HG03457 (cell line): ENCODE measurements around the gene JPH2.

Experiments used
- ATAC-seq: cut with Tn5 transposase; IDR thresholded peaks from one replicate; pipeline ENCODE4 v1.9.1; 2021; ENCODE audit warnings: moderate number of reproducible peaks; ENCODE audit not compliant: unreplicated experiment

JPH2 gene

DNA sequence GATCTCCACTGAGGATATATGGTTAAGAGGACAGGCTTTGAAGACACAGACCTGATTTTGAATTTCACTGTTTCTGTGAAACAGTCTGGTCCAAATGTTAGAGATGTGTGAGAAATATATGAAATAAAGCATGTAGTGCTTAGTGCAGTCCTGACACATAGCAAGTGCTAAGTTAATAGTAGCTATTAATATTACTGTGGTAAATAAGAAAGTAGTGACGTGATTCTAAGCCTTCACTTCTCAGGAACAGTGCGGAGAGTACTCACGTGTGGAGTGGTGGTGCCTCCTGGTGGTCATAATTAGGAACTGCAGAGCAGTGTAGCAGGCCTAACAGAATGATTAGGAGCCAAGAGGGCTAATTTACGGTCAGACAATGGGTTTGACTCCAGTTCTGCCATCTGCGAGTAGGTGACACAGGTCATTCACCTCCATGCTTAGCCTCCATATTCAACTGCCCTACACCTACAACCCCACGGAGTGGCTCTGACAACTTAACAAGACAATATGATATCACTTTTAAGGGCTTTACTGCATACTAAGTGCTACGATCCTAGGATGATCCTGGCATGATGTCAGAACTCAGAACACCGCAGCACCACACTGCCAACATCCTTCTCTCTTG, 106.2 kb downstream of the JPH2 start:
- ATAC-seq = no peak

DNA sequence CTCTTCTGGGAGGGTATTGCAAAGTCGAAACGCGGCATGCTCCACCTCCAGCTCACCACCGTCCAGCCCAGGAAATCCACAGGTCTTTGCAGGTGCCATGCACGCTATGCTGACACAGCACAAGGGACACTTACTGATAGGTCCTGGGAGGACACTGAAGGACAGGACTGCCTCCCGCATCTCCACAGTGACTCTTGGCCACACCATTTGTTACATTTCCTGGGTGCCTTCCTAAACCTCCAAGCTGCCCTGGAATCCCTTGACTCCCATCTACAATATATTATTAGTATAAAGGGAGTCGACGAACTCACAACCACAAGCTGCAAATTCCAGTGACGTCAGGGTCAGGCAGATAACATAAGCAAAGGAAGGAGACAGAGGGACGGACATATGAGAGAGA, 106.9 kb downstream of the JPH2 start:
- ATAC-seq = no peak

DNA sequence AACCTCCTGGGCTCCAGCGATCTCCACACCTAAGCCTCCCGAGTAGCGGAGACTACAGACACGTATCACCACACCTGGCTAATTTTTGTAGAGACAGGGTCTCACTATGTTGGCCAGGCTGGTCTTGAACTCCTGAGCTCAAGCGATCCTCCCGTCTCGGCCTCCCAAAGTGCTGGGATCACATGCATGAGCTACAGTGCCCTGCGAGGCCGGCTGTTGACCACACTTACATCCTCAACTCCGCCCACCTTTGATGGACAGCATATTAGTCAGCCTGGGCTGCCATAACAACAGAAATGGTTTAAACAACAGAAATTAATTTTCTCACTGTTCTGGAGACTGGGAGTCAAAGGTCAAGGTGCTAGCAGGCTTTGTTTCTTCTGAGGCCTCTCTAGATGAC, 107.7 kb downstream of the JPH2 start:
- ATAC-seq = no peak

DNA sequence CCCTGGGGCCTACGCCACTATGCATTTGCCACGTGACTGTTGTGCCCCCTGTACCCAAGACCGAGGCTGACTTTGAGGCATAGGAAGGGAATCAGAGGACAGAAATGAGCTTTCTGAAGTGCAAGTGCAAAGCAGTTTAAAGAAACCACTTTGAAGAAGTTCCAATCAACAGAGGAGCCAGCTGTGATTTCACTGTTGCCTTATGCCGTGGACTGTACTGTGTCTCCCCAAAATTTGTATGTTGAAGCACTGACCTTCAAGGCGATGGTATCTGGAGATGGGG, 111.1 kb downstream of the JPH2 start:
- ATAC-seq = no peak

DNA sequence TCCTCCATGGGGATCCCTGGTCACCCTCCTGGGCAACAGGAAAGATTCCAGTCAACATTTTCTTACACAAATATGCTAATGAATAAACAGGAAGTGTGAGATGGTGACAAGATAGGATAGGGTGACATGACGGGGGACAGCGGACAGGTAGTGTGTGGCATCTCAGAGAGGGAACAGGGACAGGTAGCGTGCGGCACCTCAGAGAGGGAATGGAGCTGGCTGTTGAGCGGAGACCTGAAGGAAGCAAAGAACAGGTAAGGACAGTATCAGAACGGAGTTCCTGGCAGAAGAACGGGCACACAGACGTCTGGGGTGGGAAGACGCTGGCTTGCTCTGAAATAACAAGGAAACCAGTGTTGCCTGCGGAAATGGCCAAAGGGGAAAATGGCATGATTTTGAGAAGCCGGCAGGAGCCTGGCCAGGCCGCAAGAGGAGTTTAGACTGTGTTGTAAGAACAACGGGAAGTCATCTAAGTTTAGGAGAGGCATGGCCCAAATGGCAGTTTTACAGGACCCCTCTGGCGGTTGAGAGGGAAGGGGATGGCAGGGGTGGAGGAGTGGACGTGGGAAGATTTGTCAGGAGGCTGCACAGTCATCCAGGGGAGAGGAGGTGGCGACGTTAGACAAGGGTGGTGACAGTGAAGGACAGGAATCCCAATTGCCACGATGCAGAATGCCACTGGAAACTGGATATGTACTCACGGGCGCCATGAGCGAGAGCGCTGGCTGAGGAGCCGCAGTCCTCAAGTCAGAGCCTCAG, 111.6 kb downstream of the JPH2 start:
- no peak for ATAC-seq

DNA sequence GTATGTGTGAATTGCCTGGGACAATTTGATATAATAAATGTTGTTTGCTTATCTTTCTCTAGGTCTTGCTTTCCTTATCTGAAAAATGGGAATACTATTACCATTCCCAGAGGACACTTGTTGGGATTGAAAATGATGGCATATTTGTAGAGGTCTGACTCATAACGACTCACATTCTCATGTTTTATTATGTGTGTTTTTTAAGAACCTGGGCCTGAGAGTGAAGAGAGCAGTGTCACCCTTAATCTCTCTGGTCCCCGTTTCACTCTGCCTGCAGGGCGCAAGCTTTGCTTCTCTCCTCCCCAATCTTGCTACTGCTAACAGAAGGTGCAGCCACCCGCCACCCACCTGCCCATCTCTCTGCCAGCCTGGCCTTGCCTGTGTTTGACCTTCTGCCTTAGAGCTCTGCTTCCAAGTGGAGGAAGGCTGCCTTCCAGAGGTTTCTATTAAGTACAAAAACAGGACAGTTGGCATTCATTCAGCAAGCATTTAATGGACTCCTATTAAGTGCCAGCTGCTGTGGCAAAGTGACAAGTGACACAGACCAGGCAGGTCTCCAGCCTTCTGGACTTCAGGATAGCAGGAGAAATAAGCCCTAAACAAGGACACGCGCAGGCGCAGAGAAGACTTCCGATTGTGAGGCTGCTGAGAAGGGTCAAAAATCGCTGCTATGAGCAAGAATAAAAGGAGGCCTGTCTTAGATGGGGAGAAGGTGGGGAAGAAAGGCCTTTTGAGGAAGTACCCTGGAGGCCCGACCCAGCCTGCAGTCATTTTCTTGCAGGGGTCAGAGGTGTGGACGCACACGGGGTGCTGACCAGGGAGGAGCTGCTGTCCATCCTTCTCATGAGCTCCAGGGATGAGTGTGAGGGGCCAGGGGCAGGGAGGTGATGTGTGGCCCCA, 112.5 kb downstream of the JPH2 start:
- no peak for ATAC-seq

DNA sequence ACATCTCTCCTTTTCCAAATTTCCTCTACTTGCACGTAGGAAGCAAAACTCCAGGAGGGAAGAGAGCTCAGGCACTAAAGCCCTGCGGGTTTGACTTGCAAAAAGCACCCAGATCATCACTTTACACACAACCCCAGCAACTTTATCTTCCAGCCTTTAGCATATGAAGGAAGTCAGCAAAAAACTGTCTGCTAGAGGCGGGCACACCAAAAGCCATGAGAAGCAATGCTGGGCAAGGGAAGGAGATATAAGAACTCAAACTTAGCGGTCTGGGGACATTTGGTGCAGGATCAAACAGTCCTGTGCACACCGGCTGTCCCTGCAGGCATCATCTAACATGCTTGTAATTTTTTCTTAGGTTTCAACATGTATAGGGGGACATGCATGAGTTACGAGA, 113.3 kb downstream of the JPH2 start:
- no peak for ATAC-seq

DNA sequence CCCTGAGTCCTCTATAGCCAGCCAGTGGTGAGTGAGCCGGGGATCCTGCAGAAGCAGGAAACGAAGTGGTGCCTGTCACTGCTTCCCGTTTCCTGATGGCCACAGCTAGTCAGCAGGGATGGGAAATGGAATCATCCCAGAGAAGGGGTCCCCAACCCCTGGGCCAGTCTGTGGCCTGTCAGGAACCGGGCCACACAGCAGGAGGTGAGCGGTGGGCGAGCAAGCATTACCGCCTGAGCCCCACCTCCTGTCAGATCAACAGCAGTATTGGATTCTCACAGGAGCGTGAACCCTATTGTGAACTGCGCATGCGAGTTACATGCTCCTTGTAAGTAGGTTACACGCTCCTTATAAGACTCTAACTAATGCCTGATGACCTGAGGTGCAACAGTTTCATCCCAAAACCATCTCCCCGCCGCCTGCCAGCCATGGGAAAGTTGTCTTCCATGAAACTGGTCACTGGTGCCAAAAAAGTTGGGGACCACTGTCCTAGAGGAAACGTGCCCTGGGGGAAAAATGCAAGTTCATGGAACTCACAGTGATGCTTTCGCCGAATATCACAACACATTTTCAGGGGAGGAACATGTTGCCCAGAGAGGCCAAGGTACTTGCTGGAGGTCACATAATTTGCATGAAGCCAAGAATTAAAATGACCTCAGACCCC, 113.8 kb downstream of the JPH2 start:
- ATAC-seq = no peak

DNA sequence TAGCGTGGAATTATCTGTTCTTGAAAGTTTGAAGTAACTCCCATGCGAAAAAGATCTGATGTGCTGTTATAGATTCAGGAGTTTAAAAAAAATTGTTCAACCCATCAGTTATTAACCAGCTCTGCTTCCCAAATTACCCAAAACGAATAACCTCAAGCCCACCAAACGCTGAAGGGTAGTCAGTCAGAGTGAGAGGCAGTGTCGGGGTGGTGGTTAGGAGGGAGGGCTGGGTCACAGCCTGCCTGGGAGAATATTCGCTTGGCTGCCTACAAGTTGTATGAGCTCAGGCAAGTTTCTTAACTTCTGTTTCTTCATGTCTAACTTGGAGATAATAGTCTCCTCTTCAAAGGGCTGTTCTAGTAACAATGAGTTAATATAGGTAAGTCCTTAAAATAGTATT, 114.6 kb downstream of the JPH2 start:
- no peak for ATAC-seq

DNA sequence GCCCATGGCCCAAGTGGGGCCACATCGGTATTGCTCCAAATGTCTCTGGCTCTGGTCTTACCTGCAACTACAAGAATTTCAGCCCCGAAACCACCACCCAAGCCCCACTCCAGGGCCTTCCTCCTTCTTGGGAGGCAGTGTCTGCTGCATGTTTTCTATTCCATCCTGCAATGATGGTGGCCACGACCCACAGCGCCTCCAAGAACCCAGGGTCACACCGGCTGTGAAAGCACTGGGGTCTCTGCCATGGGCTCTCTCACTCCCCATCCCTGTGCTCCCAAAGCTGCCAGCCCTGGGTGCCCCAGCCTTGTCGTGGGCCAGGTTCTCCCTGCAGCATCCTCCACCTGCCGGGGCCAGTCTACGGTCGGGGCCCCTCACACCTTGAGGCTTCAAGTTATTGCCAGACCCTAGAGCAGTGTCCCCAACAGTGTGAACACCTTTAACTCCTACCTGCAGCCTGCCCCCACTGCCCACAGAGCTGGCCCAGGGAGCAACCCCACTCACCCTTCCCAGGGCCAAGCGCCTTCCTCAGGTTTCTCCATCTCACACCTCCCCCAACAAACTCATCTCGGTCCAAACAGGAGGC, 115.4 kb downstream of the JPH2 start:
- no peak for ATAC-seq

DNA sequence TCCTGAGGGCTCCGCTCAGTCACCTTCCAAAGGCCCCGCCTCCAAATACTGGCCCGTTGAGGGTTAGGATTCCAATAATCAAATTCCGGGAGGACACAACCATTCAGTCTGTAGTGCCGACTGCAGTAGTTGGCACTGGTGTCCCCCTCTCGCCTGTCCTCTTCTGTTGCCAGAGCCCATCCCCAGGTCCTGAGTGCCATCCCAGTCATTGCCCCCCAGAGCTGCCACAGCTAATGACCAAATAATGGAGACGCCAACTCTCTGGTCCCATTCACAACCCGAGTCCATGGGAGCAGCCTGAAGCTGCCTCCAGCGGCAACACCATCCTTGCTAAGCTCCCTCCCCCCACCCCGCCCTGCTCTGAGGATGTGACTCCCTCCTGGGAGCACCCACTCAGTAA, 115.9 kb downstream of the JPH2 start:
- no peak for ATAC-seq

DNA sequence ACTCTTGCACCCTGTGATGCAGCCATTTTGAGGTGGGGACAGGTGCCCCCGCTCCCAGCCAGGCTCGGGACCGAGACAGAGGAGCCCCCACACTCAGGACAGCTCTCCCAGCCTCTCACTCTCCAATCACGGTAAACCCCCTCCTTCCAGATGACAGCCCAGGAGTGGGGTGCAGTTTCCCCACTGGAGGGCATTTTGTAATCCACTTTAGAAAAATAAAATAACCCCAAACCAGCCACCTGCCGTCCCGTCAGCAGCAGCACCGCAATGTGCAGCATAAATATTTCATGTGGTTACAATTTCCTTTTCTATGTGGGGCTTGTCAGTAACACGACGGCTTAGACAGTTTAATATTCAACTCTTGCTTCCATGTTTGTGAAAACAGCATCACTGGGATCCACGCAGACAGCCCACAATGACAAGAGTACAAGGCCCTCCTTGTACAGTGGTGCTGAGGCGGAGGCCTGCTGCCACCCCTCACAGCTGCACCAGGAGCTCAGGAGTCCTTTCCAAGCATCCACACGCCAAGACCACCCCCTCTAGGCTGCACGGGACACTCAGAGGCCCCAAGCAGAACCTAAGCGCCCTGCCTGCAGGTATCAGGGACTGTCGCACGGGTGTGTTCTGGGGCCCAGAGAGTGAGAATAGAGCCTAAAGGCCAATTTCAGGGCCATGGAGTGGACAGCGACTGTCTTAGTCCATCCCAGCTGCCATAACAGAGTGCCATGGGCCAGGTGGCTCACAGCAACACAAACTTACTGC, 116.7 kb downstream of the JPH2 start:
- no peak for ATAC-seq

DNA sequence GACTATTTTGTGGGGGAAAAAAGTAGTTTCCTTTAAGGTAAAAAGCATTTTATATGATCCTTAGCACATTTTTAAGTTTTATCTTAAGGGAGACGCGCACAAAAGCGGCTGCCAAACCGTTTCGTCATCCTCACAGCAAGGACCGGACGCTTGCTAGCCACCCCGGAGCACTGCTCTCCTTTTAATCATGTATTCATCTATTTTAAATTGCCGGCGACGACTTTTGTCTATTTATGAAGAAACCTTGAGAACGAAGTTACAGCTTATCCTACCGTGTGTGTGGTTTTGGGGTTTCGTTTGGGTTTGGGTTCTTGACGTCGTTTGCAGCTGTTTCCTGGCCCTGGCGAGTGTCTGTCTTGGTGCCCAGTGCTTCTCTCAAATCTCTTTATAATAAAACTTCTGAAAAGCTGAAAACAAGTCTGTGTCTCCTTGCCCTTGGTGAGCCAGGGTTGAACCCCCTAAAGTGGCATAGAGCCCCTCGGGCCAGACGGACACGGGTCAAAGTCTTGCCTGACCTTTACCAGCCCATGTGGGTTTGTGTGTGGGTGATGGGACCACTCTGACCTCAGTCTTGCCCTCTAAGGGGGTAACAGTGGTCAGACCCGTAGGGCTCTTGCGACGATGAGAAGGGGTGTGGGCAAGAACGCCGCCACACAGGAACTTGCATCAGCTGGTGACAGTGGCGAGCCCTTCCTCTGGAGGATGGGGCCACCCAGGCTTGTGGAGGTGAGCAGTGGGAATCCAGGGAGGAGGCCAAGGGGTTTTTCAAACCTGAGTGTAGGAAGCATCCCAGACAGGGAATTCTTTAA, 117.6 kb downstream of the JPH2 start:
- ATAC-seq = peak; percentile 44

DNA sequence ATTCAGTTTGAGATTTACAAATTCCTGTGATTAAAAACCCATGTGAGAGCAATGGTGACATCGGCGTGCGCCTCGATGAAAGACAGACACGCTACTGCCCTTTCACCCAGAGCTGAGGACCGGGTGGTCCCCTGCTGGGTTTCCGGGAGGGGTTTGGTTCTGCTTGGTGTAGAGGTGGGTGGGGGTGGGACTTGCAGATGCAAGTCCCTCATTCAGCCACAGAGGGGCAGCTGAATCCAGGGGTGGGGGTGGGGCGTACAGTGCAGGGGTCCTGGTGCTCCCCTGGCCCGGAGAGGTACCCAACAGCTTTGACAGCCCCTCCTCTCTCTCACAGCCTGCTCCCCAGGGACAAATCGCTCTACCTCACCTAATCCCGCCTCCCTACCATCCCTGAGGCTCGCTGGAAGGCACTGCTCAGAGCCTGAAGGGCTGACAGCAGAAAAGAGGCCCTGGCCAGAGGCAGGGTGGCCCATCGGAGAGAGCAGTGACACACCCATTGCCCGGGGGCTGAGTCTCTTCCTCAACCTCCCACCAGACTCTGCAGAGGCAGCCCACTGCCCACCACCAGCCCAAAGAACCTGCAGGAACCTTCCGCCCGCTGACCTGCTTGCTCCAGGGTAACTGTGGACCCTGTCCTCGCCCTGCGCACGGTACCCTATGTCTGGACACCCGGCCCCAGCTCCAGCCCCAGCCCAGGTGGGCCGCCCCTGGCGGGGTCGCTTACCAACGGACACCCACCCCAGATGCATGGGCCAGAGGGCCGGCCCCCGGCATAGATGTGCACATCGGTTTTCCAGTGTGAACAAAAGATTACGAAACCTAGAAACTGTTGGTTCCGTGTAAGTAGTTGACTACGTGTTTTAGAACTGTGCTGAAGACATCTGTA, 118.4 kb downstream of the JPH2 start:
- ATAC-seq = no peak

DNA sequence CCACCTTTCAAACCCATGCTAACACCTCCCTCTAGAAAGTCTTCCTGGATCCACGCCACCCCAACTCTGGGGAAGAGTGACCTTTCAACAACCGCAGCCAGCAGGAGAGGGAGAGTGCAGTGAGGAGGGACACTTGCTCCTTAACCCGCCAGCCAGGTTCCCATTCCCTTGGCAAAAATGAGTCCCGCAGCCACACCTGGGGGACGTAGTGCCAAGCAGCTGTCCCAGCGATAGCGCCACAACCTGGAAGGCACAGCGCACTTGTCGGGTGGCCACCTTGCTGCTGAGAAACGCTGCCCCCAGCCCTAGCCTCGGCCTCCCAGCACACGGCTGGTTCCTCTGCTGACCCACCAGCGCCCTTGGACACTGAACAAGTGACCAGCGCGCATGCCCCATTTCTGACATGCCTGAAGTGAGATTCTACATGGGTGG, 119.3 kb downstream of the JPH2 start:
- no peak for ATAC-seq

DNA sequence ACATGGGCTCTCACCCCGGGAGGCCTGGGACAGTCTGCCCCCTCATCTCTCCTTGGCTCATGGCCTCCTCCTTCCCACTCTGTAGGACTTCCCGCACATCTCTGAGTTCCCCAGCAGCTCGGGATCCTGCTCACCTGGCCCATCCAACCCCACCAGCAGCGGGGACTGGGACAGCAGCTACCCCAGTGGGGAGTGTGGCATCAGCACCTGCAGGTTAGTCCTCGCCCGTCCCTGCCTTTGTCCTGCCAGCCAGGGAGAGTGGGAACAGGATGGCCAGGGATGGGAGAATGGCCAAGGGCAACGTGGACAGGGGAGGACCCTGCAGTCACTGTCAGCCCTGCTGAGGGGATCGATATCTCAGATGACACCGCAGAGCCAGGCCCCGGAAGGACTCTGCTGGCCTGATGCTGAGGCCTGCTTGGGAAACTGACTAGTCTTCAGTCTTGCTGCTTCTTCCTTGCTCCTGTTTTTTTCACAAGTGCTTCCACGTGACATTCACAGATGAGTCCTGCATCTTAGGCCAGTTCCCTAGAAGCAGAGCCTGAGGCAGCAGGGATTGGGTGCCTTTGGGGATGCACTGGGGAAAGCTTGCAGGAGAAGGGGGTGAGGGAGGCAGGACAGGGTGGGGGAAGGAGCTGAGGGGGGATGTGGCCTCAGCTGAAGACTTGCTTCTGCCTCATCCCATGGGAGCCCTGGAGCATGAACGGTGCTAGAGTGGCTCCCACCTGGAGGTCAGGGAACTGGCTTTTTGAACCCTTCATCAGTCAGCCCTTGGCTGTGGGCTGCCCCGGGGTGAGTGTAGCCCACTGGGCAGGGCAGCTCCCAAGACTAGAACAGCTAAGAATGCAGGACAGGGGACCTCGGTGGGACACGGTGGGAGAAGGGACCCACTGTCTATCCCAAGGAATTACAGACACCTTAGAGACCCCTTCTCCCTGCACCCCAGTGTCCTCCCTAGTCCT, 120.1 kb downstream of the JPH2 start:
- ATAC-seq = no peak
